HG03066 (cell line): ENCODE results near the gene ZNF554.
"Not testable (repeated sequence)": the region's sequence is repeated elsewhere in the genome, so short reads cannot be mapped to it uniquely, and the experiment has no call there.

Source experiments
- ATAC-seq: cut with Tn5 transposase; IDR thresholded peaks from one replicate; pipeline ENCODE4 v1.9.1; 2021; ENCODE audit warnings: low read depth; ENCODE audit not compliant: unreplicated experiment

Gene ZNF554

GRCh38 chr19:2790557-2791271, 29.0 kb upstream of the ZNF554 start:
- no peak for ATAC-seq

- ATAC-seq = no peak
These were observed 28.2 kb upstream of the ZNF554 start for GRCh38 chr19:2791440-2791839.

GRCh38 chr19:2791876-2792275, 27.8 kb upstream of the ZNF554 start:
- ATAC-seq = no peak

GRCh38 chr19:2792666-2793065, 27.0 kb upstream of the ZNF554 start:
- ATAC-seq = not testable (repeated sequence)

GRCh38 chr19:2793126-2793525, 26.5 kb upstream of the ZNF554 start:
- ATAC-seq = no peak

- ATAC-seq = no peak
These were observed 26.1 kb upstream of the ZNF554 start for GRCh38 chr19:2793577-2793976.

- ATAC-seq = no peak
These were observed 23.6 kb upstream of the ZNF554 start for GRCh38 chr19:2795827-2796658.

- ATAC-seq = no peak
These were observed 22.9 kb upstream of the ZNF554 start for GRCh38 chr19:2796659-2797266.

- ATAC-seq = no peak
These were observed 22.4 kb upstream of the ZNF554 start for GRCh38 chr19:2797280-2797679.

GRCh38 chr19:2798158-2798685, 21.4 kb upstream of the ZNF554 start:
- no peak for ATAC-seq

GRCh38 chr19:2798733-2799132, 20.9 kb upstream of the ZNF554 start:
- ATAC-seq = no peak

GRCh38 chr19:2799273-2800020, 20.2 kb upstream of the ZNF554 start:
- no peak for ATAC-seq

GRCh38 chr19:2800506-2800905, 19.2 kb upstream of the ZNF554 start:
- ATAC-seq = no peak

GRCh38 chr19:2802826-2803225, 16.8 kb upstream of the ZNF554 start:
- ATAC-seq = no peak

GRCh38 chr19:2803486-2804155, 16.0 kb upstream of the ZNF554 start:
- no peak for ATAC-seq

GRCh38 chr19:2804156-2805004, 15.3 kb upstream of the ZNF554 start:
- no peak for ATAC-seq

- no peak for ATAC-seq
These were observed 14.3 kb upstream of the ZNF554 start for GRCh38 chr19:2805261-2805900.

- ATAC-seq = no peak
These were observed 13.5 kb upstream of the ZNF554 start for GRCh38 chr19:2805991-2806649.
